Activated effector memory CD4-positive, alpha-beta T cell treated with Interleukin-2 at 50 U/mL for 16 hours (primary cell): ENCODE measurements around the gene TFB1M.
"Not testable (repeated sequence)": the region's sequence is repeated elsewhere in the genome, so short reads cannot be mapped to it uniquely, and the experiment has no call there.

Source experiments
- DNase-seq: peaks from one replicate; pipeline ENCODE4 v3.0.0-alpha.2; 2020

Gene TFB1M

GRCh38 chr6:155292711-155293110 is 21.6 kb downstream of the TFB1M start:
- DNase-seq, result no peak

- no peak for DNase-seq
These were observed 23.0 kb downstream of the TFB1M start for GRCh38 chr6:155291291-155291690.

GRCh38 chr6:155290491-155290890 is 23.8 kb downstream of the TFB1M start:
- no peak for DNase-seq

GRCh38 chr6:155287762-155288161 is 26.5 kb downstream of the TFB1M start:
- no peak for DNase-seq

- no peak for DNase-seq
These were observed 29.5 kb downstream of the TFB1M start for GRCh38 chr6:155284775-155285174.

GRCh38 chr6:155278319-155279049 is 35.8 kb downstream of the TFB1M start:
- DNase-seq, result no peak

- DNase-seq, result no peak
These were observed 37.6 kb downstream of the TFB1M start for GRCh38 chr6:155276638-155277037.

- DNase-seq, result no peak
These were observed 38.3 kb downstream of the TFB1M start for GRCh38 chr6:155275808-155276480.

GRCh38 chr6:155274533-155274932 is 39.8 kb downstream of the TFB1M start:
- DNase-seq, result no peak

- DNase-seq, result no peak
These were observed 40.2 kb downstream of the TFB1M start for GRCh38 chr6:155274106-155274505.

- no peak for DNase-seq
These were observed 40.9 kb downstream of the TFB1M start for GRCh38 chr6:155273431-155273830.

- no peak for DNase-seq
These were observed 41.7 kb downstream of the TFB1M start for GRCh38 chr6:155272353-155273232.

- DNase-seq, result no peak
These were observed 43.1 kb downstream of the TFB1M start for GRCh38 chr6:155271145-155271544.

- no peak for DNase-seq
These were observed 43.7 kb downstream of the TFB1M start for GRCh38 chr6:155270561-155271091.

- no peak for DNase-seq
These were observed 44.5 kb downstream of the TFB1M start for GRCh38 chr6:155269765-155270164.

GRCh38 chr6:155268088-155268867 is 46.0 kb downstream of the TFB1M start:
- DNase-seq, result not testable (repeated sequence)

GRCh38 chr6:155267411-155267810 is 46.9 kb downstream of the TFB1M start:
- no peak for DNase-seq

GRCh38 chr6:155265843-155266535 is 48.3 kb downstream of the TFB1M start:
- DNase-seq, result no peak

GRCh38 chr6:155264693-155265320 is 49.5 kb downstream of the TFB1M start:
- DNase-seq, result no peak

- no peak for DNase-seq
These were observed 50.8 kb downstream of the TFB1M start, which contains the start of gene CLDN20 for GRCh38 chr6:155263373-155264063. Gene CLDN20, plus strand, starts transcription at chr6:155264013. Its CDS starts 11,707 bp downstream, at chr6:155275720.

GRCh38 chr6:155262655-155263054 is 51.6 kb downstream of the TFB1M start:
- no peak for DNase-seq
